Liver (tissue), 9 donors: ENCODE measurements around the gene HDHD3. TPM values are rescaled to one million over a fixed set of nuclear protein-coding genes. Genes with fewer than 3 reads are reported as not detected.

Experiments used
- DNase-seq: peaks from one replicate; pipeline ENCODE4 v3.0.0-alpha.2; 2017; ENCODE audit warnings: low spot score
- H3K27ac ChIP-seq, 2 donors: one replicate each; pipeline ENCODE4 v1.7.0; 2013; ENCODE audit warnings: inconsistent platforms in 2 of 2, low read length in 2 of 2, control low read depth in 1 of 2, low read depth in 1 of 2, mild to moderate bottlenecking in 1 of 2
- H3K27me3 ChIP-seq, 4 donors: one replicate each; pipeline versions ENCODE4 v1.6.1 to v1.7.0; 2013; ENCODE audit warnings: low read length in 3 of 4, inconsistent platforms in 1 of 4, mild to moderate bottlenecking in 1 of 4, moderate library complexity in 1 of 4; ENCODE audit not compliant: control insufficient read depth in 4 of 4, insufficient read depth in 4 of 4
- H3K36me3 ChIP-seq, 4 donors: one replicate each; pipeline versions ENCODE4 v1.6.1 to v1.7.0; 2013; ENCODE audit warnings: low read length in 3 of 4, mild to moderate bottlenecking in 3 of 4, low read depth in 1 of 4, moderate library complexity in 1 of 4; ENCODE audit not compliant: control insufficient read depth in 4 of 4, insufficient read depth in 3 of 4
- H3K4me1 ChIP-seq, 4 donors: one replicate each; pipeline versions ENCODE4 v1.6.1 to v1.7.0; 2013; ENCODE audit warnings: low read length in 3 of 4, mild to moderate bottlenecking in 3 of 4, moderate library complexity in 1 of 4; ENCODE audit not compliant: control insufficient read depth in 4 of 4, insufficient read depth in 4 of 4
- H3K4me3 ChIP-seq, 3 donors: one replicate each; pipeline versions ENCODE4 v1.6.1 to v1.7.0; 2013; ENCODE audit warnings: low read length in 3 of 3, control low read depth in 1 of 3, low read depth in 1 of 3, mild to moderate bottlenecking in 1 of 3
- H3K9ac ChIP-seq, 2 donors: one replicate each; pipeline ENCODE4 v1.7.0; 2013; ENCODE audit warnings: low read length in 2 of 2, mild to moderate bottlenecking in 2 of 2, moderate library complexity in 2 of 2, control low read depth in 1 of 2, low read depth in 1 of 2
- H3K9me3 ChIP-seq, 4 donors: one replicate each; pipeline versions ENCODE4 v1.6.1 to v1.7.0; 2013; ENCODE audit warnings: low read length in 3 of 4; ENCODE audit not compliant: control insufficient read depth in 4 of 4
- ATF3 ChIP-seq: IDR thresholded peaks from 2 replicates; pipeline ENCODE4 v1.6.1; 2016; ENCODE audit warnings: antibody characterized with exemption
- CTCF ChIP-seq: fragments of 150-350 bp; IDR thresholded peaks from 2 replicates; pipeline ENCODE4 v1.5.1; 2017; ENCODE audit warnings: improper control_type of control experiment, low read depth, low read length; ENCODE audit not compliant: missing input control
- EGR1 ChIP-seq, 2 donors: IDR thresholded peaks; 2 replicates each; pipeline ENCODE4 v1.6.1; 2016 to 2018; ENCODE audit warnings: antibody characterized with exemption in 2 of 2, low read depth in 2 of 2
- FOXA1 ChIP-seq: IDR thresholded peaks from 2 replicates; pipeline ENCODE4 v1.6.1; 2016; ENCODE audit warnings: antibody characterized with exemption
- FOXA2 ChIP-seq: IDR thresholded peaks from 2 replicates; pipeline ENCODE4 v1.6.1; 2016; ENCODE audit warnings: antibody characterized with exemption
- GABPA ChIP-seq, 2 donors: IDR thresholded peaks in 1 of 2; conservative IDR thresholded peaks in 1 of 2; 2 replicates each; pipeline ENCODE4 v1.6.1; 2016; ENCODE audit warnings: antibody characterized with exemption in 2 of 2, mild to moderate bottlenecking in 1 of 2, moderate library complexity in 1 of 2
- HNF4A ChIP-seq, 2 donors: conservative IDR thresholded peaks; 2 replicates each; pipeline ENCODE4 v1.6.1; 2016; ENCODE audit warnings: antibody characterized with exemption in 2 of 2, mild to moderate bottlenecking in 2 of 2
- JUND ChIP-seq, 2 donors: IDR thresholded peaks; 2 replicates each; pipeline ENCODE4 v1.6.1; 2016; ENCODE audit warnings: antibody characterized with exemption in 2 of 2
- MAX ChIP-seq: IDR thresholded peaks from 2 replicates; pipeline ENCODE4 v1.6.1; 2016; ENCODE audit warnings: antibody characterized with exemption
- RAD21 ChIP-seq, 2 donors: IDR thresholded peaks; 2 replicates each; pipeline ENCODE4 v1.6.1; 2016; ENCODE audit warnings: antibody characterized with exemption in 2 of 2, mild to moderate bottlenecking in 2 of 2
- REST ChIP-seq: IDR thresholded peaks from 2 replicates; pipeline ENCODE4 v1.6.1; 2016; ENCODE audit warnings: antibody characterized with exemption, mild to moderate bottlenecking
- RXRA ChIP-seq, 2 donors: IDR thresholded peaks; 2 replicates each; pipeline ENCODE4 v1.6.1; 2017 to 2018; ENCODE audit warnings: antibody characterized with exemption in 2 of 2, mild to moderate bottlenecking in 1 of 2
- SP1 ChIP-seq: IDR thresholded peaks from 2 replicates; pipeline ENCODE4 v1.6.1; 2018; ENCODE audit warnings: antibody characterized with exemption, mild to moderate bottlenecking
- TAF1 ChIP-seq: conservative IDR thresholded peaks from 2 replicates; pipeline ENCODE4 v1.6.1; 2016; ENCODE audit warnings: antibody characterized with exemption, mild to moderate bottlenecking
- YY1 ChIP-seq: IDR thresholded peaks from 2 replicates; pipeline ENCODE4 v1.6.1; 2016; ENCODE audit warnings: antibody characterized with exemption, mild to moderate bottlenecking
- ZBTB33 ChIP-seq: IDR thresholded peaks from 2 replicates; pipeline ENCODE4 v1.6.1; 2016; ENCODE audit warnings: antibody characterized with exemption
- WGBS: extraction: QIAGEN DNeasy Blood & Tissue Kit; methylation state at CpG from one replicate; pipeline ENCODE4 v1.1.7; 2013; 5-methylcytosine and 5-hydroxymethylcytosine counted together
- polyA plus RNA-seq, 2 donors: library from polyadenylated mRNA; stranded (reverse) in 1 of 2; unstranded in 1 of 2; fragments of 200-250 nt in 1 of 2; fragments of >200 nt in 1 of 2; fragmentation: Nextera tagmentation in 1 of 2; extraction: Ambion mirVana in 1 of 2; gene quantifications; one replicate each; pipeline versions ENCODE4 v1.2.1 to v1.2.3, GENCODE V29; 2013 to 2015
- total RNA-seq, 2 donors: library from RNA; depleted of rRNA; stranded (reverse); fragments of >200 nt; gene quantifications; one replicate each; pipeline ENCODE4 v1.2.3, GENCODE V29; 2014
- donor health status: healthy.
- donor health status: healthy.
- donor health status: healthy.
- donor health status: healthy.
- donor health status: healthy.

Gene HDHD3
- total and polyA plus RNA-seq, 4 donors: 26.9 to 63.6 (median 61.0) TPM

GRCh38 chr9:113352006-113352405 lies 24.8 kb downstream of the HDHD3 start:
- Histone ChIP-seq H3K27ac (no peak overlapping the region), H3K4me3 (no peak overlapping the region), H3K4me1 (peaks cover 4 to 7% (median 5%) of the 10 kb centered on the region in 4 donors), H3K9ac (no peak overlapping the region), H3K36me3 (no peaks in the 10 kb centered on the region), H3K9me3 (no peaks in the 10 kb centered on the region), H3K27me3 (no peaks in the 10 kb centered on the region)
- 79% methylated on average over 6 of the region's 6 CpGs for WGBS
- no peak for TF ChIP-seq GABPA (IDR thresholded peaks at IDR 0.05 in 1 of 2, conservative IDR thresholded peaks at IDR 0.05 in 1 of 2)
- no peak for TF ChIP-seq MAX
- TF ChIP-seq TAF1: no peak
- TF ChIP-seq ATF3: no peak
- no peak for TF ChIP-seq RXRA (IDR thresholded peaks at IDR 0.05)
- no peak for TF ChIP-seq EGR1 (IDR thresholded peaks at IDR 0.05; ENCODE audit: low read depth in 2 of 2)
- no peak for TF ChIP-seq RAD21 (IDR thresholded peaks at IDR 0.05)
- TF ChIP-seq REST: no peak
- TF ChIP-seq SP1: no peak
- no peak for TF ChIP-seq FOXA1
- no peak for TF ChIP-seq FOXA2
- TF ChIP-seq ZBTB33: no peak
- TF ChIP-seq HNF4A (conservative IDR thresholded peaks at IDR 0.05): no peak
- no peak for TF ChIP-seq YY1
- TF ChIP-seq CTCF: no peak
- DNase-seq: no peak

- no peak overlapping the region for H3K4me3 ChIP-seq
- TF ChIP-seq GABPA (IDR thresholded peaks at IDR 0.05 in 1 of 2, conservative IDR thresholded peaks at IDR 0.05 in 1 of 2): no peak
- no peak for TF ChIP-seq CTCF
- TF ChIP-seq FOXA1: no peak
- no peak for TF ChIP-seq JUND (IDR thresholded peaks at IDR 0.05)
- TF ChIP-seq REST: no peak
- no peak for TF ChIP-seq HNF4A (conservative IDR thresholded peaks at IDR 0.05)
- TF ChIP-seq FOXA2: no peak
These were observed 25.8 kb downstream of the HDHD3 start for GRCh38 chr9:113350937-113351336.

More at GRCh38 chr9:113350937-113351336, 25.8 kb downstream of the HDHD3 start:
- Histone ChIP-seq H3K9ac (no peak overlapping the region), H3K27me3 (no peaks in the 10 kb centered on the region), H3K4me1 (peaks cover 4 to 7% (median 5%) of the 10 kb centered on the region in 4 donors), H3K36me3 (no peaks in the 10 kb centered on the region), H3K9me3 (no peaks in the 10 kb centered on the region), H3K27ac (no peak overlapping the region)
- no peak for DNase-seq
- 60% methylated on average over 6 of the region's 6 CpGs for WGBS
